ENCODE results near the gene FAM89B.

FAM89B gene

DNA sequence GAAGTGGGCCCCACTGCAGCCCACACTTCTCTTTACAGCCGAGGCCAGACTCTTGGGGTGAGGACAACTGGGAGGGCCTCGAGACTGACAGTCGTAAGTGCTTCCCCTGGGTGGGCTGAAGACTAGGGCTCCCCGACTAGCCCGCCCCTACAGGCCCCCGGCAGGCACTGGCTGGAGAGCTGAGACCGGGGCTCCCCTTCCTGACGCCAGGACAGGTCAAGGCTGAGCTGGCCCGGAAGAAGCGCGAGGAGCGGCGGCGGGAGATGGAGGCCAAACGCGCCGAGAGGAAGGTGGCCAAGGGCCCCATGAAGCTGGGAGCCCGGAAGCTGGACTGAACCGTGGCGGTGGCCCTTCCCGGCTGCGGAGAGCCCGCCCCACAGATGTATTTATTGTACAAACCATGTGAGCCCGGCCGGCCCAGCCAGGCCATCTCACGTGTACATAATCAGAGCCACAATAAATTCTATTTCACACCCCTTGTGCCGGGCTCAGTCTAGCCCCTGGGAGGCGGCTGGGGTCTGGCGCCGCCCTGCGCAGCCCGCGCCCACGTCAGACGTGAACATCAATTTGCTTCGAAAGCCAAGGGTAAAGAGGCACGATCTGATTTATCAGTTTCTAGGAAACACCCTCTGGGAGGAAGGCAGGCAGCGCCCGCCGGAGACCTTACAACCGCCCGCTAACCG is 34.0 kb upstream of the FAM89B start:
- DNase-seq (ENCODE audit: low read depth, low spot score) = no peak
- H3K4me3 ChIP-seq (ENCODE audit: low read length) = no peak overlapping the region

DNA sequence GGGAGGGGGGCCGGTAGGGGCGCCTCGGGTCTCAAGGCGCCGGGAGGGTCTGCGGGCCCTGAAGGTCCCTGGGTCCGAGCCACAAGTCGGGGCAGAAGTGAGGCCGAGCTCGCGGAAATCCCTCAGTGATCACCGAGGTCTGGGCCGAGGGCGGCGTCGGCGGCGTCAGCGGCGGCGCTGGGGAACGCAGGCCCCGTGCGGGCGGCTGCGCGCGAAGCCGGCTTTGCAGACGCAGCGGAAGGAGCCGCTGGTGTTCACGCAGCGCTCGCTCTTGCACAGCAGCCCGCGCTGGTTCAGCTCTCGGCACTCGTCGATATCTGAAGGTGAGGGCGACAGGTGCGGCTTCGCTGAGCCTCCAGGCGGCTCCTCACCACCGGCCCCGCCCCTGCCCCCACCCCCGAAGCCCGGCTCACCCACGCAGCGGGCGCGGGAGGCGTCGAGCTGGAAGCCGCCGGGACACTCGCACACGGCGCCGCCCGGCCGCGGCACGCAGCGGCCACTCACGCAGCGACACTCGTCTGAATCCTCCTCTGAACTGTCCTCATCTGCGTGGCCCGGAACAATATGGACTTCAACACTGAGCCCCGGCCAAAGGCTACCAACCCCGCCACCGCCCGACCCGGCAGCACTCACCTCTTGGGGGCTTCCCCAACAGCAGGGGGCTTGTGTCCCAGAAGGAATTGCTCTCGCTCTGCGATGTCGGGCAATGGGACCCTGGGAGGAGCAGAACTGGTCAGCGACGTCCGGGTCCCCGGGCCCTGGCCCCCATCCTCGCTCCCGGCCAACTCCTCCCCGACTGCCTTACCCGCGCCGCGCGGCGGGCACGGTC is 33.2 kb upstream of the FAM89B start:
- H3K4me3 ChIP-seq (ENCODE audit: low read length) = no peak overlapping the region
- DNase-seq (ENCODE audit: low read depth, low spot score) = no peak

DNA sequence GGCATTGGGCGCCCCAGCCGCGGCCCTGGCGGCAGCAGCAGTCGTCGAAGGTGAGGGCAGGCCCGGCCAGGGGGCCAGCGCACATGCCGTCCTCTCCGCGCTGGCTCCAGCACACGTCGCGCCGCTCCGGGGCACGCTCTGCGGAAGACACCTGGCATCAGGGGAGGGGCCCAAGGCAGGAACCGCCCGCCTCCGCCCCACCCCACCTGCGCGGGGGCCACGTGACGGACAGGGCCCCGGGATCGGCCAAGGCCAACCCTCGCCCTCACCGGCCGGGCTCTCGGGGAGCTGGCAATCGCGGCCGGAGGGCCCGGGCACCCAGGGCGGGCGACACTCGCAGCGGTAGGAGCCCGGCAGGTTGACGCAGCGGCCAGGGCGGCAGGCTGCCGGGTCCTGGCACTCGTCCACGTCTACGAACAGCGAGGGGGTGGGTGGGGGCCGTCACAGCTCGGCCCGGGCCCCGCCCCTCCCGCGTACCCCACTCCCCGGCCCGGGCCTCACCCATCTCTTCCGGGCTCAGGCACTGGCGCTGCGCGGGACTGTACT is 32.5 kb upstream of the FAM89B start:
- H3K4me3 ChIP-seq (ENCODE audit: low read length) = peak overlapping the region; percentile 74
- DNase-seq (ENCODE audit: low read depth, low spot score) = no peak

DNA sequence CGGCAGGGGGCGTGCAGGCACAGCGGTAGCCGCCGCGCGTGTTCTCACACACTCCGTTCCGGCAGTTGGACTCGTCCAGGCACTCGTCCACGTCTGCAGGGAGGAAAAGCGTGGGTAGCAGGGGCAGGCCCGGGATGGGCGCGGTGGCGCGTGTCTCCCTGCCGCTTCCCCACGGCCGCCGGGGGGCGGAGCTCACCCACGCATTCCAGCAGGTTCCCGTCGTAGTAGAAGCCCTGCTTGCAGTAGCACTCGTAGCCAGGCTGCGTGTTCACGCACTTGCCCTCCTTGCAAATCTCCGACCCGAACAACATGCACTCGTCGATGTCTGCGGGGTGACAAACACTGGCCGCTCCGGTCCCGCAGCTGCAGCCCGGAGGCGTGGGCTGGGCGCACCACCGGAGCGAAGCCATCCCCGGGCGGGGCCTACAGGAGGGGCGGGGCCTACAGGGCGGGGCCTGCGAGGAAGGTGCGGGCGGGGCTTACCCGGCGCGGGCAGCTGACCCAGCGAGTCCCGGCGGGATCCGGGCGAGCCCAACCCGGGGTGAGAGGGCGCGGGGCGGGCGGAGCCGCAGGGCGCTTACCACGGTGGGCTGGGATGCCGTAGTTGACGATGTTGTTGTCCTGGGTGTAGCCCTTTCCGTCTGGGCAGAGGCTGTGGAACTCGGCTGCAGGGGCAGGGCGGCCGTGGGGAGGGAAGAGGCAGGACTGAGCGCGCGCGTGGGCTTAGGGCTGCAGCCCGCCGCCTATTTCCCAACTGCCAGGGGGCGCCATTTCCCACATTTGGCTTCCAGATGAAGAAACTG is 31.8 kb upstream of the FAM89B start:
- DNase-seq (ENCODE audit: low read depth, low spot score) = peak; percentile 51

DNA sequence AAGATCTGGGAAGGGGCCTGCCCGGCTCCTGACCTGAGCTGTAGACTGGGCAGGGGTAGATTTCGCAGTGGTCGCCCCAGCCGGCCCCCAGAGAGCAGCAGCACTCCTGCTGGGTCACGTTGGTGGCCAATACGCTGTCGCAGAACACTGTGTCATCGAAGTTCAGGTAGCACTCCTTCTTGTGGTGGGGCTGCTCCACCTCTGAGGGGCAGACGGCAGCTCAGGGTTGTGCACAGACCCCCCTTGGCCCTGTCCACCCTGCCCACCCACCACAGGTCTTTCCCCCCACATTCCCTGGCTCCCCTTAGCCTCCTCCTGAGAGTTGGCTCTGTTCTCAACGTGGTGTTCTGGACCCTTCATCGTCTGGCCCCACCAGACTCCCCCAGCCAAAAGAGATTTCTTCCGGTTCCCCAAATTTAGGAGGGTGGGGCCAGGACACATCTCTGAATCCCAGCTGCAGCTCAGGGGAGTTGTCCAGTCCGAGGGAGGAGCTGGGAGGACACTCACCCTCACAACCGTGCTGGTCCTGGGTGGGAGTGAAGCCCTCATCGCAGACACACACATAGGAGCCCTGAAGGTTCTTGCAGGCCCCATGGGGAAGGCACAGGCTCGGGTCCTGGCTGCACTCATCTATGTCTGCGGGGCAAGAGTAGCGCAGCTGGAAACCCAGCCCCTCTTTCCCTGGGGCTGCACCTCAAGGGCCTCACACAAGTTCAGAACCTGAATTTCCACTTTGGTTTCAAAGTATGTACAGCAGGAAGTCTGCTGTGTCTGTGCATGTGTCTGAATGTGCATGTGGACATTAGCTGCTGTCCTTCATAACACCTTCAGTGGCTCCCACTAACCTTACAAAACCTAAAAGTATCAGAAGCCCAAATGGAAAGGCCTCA is 31.0 kb upstream of the FAM89B start:
- H3K4me3 ChIP-seq (ENCODE audit: low read length) = peak overlapping the region; percentile 74
- no peak for DNase-seq (ENCODE audit: low read depth, low spot score)

More for the DNA sequence above, 31.8 kb upstream of the FAM89B start:
- peak overlapping the region; percentile 74 for H3K4me3 ChIP-seq (ENCODE audit: low read length)

DNA sequence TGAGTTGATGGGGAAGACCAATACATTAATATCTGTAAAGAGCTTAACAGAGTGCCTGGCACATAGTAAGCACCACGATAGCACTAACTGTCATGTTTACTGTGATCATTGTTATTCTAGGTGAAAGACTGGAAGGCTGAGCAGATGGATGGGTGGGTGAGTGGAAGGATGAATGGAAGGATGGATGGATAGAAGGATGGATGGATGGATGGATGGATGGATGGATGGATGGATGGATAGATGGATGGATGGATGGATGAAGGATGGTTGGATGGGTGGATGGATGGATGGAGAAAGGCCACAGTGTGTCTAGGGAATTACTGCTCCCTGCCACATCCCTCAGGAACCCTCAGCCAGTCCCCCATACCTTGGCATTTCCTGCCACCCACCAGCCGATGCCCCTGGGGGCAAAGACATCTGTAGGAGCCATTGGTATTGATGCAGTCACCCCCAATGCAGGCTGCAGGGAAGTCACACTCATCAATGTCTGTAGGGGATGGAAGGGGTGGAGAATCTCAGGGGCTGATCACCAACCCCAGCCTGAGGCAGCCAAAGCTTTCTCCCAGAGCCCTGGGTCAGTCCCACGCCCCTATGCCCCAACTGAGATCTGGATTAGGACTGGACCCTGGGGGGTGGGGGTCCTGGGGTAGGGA is 29.5 kb upstream of the FAM89B start:
- DNase-seq (ENCODE audit: low read depth, low spot score) = no peak
- no peak overlapping the region for H3K4me3 ChIP-seq (ENCODE audit: low read length)

DNA sequence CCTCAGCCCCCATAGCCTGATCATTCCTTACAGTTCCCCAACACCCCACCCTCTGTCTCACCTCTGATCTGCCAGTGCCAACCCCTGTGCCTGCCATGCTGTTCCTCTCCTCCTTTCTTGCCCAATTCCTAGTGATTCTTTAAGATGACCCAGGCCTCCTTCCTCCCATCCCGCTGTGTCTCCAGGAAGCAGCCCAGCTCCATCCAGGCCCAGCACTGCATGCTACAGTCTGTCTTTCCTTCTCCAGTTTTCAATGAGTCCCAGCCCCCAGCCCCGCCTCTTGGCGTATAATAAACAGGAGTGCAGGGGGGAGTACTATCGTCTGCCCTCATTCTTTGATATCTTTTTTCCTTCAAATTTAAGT is 26.5 kb upstream of the FAM89B start:
- peak overlapping the region; percentile 40 for H3K4me3 ChIP-seq (ENCODE audit: low read length)

DNA sequence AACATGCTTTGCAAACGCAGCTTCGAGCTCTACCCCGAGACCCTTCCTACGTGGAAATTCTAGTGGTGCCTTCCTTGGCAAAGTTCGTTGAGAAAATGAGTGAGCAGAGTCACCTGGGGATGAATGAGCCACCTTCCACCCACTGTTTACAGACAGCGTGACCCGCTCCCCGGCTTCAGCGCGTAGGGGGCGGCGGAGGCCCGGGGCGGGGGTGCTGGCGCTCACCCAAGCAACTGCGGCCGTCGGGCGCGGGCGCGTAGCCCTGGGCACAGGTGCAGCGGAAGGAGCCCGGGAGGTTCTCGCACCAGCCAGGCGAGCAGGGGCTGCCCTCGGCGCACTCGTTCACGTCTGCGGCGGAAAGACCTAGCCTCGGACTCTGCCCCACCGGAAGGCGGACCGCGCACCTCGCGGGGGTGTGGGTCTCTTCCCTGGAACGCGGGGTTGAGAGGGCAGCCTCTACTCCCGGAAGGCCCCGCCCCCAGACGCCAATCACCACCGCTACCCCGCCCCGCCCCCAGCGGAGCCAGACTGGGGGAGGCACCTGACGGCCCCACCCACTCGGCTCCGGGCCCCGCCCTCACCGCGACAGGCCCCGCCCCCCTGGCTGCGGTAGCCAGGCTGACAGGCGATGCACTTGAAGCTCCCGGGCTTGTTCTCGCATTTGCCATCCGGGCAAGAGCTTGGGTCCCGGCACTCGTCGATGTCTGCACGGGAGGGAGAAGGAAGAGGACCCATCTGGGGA is 25.9 kb upstream of the FAM89B start:
- peak; percentile 88 for DNase-seq (ENCODE audit: low read depth, low spot score)
- peak overlapping the region; percentile 49 for H3K4me3 ChIP-seq (ENCODE audit: low read length)

More for the DNA sequence above, 26.5 kb upstream of the FAM89B start:
- DNase-seq (ENCODE audit: low read depth, low spot score) = no peak

DNA sequence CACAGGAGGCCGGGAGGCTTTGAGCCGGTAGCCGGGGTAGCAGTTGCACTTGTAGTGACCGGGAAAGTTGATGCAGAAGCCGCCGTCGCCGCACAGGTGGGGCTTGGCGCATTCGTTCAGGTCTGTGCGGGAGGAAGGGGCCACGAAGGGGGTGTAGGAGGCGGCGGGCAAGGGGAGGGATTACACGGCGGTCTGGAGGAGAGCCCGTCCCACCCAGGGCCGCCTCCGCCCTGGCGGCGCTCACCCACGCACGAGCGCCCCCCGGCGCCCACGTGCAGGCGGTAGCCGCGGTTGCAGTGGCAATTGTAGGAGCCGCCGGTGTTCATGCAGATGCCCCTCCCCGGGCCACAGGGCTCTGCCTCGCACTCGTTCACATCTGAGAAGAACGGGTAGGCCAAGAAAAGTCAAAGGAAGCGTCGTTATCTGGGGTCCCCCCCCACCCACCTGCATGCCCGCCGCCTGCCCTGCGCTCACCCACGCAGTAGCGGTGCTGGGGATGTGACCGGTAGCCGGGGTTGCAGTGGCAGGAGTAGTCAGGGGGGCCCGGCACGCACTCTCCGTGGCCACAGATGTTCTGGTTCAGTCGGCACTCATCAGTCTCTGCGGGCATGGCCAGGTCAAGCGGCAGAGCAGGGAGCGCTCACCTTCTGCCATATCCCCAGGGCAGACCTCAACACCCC is 24.8 kb upstream of the FAM89B start:
- DNase-seq (ENCODE audit: low read depth, low spot score) = no peak
- H3K4me3 ChIP-seq (ENCODE audit: low read length) = peak overlapping the region; percentile 49

DNA sequence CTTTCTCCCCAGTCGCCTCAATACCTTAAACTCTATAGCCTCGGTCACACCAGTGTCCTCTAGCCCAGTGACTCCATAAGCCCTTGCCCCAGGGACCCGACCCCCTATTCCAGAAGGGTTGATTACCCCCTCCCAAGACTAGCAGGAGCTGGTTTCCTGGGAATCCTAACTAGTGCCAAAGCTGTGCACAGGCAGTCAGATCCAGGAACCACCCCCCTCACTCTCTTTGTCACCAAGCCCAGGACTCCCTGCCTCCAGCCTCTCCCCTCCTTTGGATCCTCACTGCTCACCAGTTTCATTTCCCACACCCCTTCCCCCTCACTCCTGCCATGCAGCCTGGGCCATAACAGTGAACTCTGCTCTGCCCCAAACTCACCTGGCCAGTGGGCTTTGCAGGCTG is 23.9 kb upstream of the FAM89B start:
- H3K4me3 ChIP-seq (ENCODE audit: low read length) = no peak overlapping the region
- no peak for DNase-seq (ENCODE audit: low read depth, low spot score)

DNA sequence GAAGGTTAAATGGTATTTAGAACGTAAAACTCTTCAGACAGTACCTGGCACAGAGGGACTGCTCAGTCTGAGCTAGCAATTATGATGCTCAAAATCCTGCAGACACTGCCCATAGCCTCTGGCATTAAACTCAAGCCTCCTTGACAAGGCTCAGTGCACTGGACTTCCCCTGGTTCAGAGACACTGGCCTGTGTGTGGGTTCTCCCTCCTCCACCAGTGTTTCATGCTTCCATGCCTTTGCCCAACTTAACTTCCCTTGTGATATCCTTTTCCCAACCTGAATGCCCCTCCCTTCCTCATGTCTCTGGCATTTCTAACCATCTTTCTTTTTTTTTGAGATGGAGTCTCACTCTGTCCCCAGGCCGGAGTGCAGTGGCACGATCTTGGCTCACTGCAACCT is 23.2 kb upstream of the FAM89B start:
- no peak for DNase-seq (ENCODE audit: low read depth, low spot score)
- no peak overlapping the region for H3K4me3 ChIP-seq (ENCODE audit: low read length)

DNA sequence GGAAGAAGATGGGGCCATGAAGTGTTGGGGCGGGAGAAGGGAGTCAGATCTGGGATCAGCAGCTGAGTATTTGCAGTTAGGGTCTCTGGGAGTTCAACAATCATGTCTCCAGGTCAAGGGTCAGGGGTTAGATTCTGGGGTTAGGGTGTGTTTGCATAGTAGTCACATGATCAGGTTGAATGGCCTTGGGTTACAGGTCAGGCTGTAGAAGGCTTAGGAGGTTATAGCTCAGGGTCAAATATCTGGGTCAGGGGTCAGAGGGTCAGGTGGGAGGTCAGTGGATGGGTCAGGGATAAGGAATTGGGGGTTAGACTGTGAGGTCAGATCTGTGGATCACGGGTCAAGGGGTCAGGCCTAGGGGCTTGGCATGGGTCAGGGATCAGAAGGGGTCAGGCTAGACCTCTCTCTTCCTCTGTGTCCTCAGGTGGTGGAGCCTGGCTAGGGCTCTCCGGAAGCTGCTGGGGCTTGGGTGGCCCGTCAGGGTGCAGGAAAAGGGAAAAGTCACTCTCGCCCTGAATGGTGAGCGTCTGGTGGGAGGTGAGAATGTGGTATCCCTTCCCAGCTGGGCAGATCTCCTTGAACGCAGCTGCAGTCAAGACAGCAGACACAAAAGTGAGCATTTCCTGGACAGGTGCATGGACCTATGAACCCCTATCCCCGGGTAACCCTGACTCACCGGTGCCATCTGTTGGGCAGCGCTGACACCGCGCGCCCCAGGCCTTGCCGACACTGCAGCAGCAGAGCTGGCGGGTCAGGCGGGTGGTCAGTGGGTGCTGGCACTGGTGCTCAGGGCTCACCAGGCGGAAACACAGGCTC is 20.6 kb upstream of the FAM89B start:
- DNase-seq (ENCODE audit: low read depth, low spot score) = peak; percentile 94
- peak overlapping the region; percentile 7; the same call in 1 of the 2 replicates for H3K4me3 ChIP-seq (ENCODE audit: low read length)

DNA sequence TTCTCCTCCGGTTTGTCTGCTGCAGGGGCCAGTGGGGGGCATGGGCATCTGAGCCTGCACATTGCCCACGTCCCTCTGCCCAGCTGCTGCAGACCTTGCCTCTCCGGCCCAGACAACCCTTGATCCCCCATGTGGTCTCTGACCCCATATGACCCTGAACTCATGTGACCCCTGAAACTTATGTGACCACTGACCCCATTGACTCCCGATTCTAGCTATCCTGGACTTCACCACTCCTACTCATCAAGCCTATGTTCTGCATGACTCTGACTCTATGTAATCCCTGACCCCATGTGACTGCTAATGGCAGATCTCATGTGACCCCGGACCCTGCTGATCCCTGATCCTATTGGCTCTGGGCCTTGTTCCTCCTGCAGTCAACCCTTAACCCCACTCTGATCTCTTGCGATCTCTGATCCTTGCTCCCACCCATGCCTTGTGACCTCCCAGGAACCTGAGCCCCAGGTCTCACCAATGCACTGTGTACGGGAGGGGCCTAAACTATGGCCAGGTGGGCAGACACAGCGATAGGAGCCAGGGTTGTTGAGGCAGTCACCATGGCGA is 19.9 kb upstream of the FAM89B start:
- H3K4me3 ChIP-seq (ENCODE audit: low read length) = peak overlapping the region; percentile 43
- no peak for DNase-seq (ENCODE audit: low read depth, low spot score)

DNA sequence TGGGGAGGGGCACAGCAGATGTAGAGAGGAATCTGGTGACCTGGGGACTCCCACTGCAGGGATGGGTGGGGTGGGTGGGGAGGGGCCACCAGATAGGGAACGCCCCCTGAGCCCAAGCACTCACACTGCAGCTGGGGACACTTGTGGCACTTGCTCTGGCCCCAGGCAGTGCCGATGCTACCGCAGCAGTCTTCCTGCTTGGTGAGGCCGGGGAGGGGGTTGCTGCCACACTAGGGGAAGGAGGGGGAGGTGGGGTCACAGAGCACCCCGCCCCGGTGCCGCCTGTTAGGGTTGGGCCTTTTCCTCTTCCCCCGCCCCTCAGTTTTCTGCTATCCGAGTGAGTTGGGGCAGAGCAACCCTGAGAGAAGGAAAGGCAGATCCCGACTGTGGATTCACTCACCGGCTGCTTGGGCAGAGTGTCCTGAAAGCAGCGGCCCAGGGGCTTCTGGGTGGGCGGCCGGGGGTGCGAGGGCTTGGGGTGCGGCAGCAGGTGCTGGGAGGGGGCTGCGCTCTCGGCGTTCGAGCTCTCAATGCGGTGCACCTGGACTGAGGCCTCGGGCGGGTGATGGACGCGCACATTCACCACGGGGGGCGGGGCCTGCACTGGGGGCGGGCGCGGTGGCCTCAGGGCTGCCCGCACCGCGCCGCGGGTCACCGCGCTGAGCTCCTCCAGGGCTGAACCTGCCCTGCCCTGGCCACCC is 18.9 kb upstream of the FAM89B start:
- peak; percentile 98 for DNase-seq (ENCODE audit: low read depth, low spot score)
- H3K4me3 ChIP-seq (ENCODE audit: low read length) = peak overlapping the region; percentile 53

DNA sequence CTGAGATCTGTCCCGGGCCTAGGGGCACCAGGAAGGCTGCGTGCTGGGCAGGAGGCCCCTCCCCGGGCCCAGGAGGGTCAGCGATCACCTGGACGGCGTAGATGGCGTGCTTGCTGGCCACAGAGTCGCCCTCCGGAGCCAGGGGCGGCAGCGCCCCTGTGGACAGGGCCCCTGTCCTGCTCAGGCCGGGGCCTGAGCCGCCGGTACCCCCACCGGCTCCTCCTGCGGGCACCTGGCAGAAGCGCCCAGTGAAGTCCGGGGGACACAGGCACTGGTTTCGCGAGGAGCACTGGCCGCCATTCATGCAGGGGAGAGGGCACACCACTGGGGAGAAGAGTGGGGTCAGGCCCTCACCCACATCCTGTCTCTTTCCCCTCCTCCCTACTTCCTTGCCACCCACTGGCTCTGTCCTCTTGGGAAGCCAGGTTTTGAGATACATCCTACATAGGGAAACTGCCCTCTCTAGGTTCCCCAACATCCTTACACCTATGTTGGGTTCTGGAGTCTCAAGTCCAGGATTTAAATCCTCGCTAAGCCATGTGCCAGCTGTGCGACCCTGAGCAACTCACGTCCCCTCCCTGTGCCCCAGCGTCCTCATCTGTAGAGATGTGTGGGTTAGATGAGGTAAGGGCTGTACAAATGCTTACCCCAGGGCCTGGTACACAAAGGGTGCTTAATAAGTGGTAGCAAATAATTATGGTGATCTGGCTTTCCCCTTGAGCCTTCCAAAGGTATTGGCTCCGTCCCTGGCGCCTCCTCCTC is 18.1 kb upstream of the FAM89B start:
- DNase-seq (ENCODE audit: low read depth, low spot score) = peak; percentile 63
- H3K4me3 ChIP-seq (ENCODE audit: low read length) = peak overlapping the region; percentile 53
